H1 (cell line): ENCODE data around the gene ITGA11. TPM values are rescaled to one million over a fixed set of nuclear protein-coding genes. Genes with fewer than 3 reads are reported as not detected.

Experiments
- EGR1 ChIP-seq: IDR thresholded peaks from 2 replicates; pipeline ENCODE4 v1.6.1; 2011; ENCODE audit warnings: low read depth, low read length, borderline replicate concordance
- EP300 ChIP-seq, 2 experiments: IDR thresholded peaks; 1 replicate in 1 of 2; 2 replicates in 1 of 2; pipeline ENCODE4 v1.6.1; 2011 to 2012; ENCODE audit warnings: low read depth in 2 of 2, low read length in 2 of 2, mild to moderate bottlenecking in 2 of 2, borderline replicate concordance in 1 of 2, inconsistent platforms in 1 of 2, moderate library complexity in 1 of 2
- HDAC6 ChIP-seq: IDR thresholded peaks from one replicate; pipeline ENCODE4 v1.7.1; 2012; ENCODE audit warnings: low read depth, mild to moderate bottlenecking, inconsistent platforms, low read length, moderate library complexity
- MAFK ChIP-seq: IDR thresholded peaks from 2 replicates; pipeline ENCODE4 v1.6.1; 2012; ENCODE audit warnings: low read depth, mild to moderate bottlenecking, improper control_type of control experiment, low read length
- POLR2A ChIP-seq, 2 experiments: IDR thresholded peaks; 1 replicate in 1 of 2; 2 replicates in 1 of 2; pipeline ENCODE4 v1.6.1; 2011; ENCODE audit warnings: low read depth in 2 of 2, low read length in 2 of 2, mild to moderate bottlenecking in 2 of 2; ENCODE audit errors: control extremely low read depth in 1 of 2
- polyA plus RNA-seq, 7 experiments: library from polyadenylated mRNA; depleted of rRNA in 3 of 7; stranded (reverse) in 5 of 7; unstranded in 2 of 7; fragments of >200 nt in 5 of 7; fragments of 200-250 nt in 2 of 7; gene quantifications; 1 replicate in 5 of 7; 2 replicates in 1 of 7; 4 replicates in 1 of 7; pipeline versions ENCODE4 v1.2.1 to v1.2.3, GENCODE V29; 2011 to 2013; ENCODE audit warnings: missing spikeins in 2 of 7, mixed read lengths in 2 of 7
- total RNA-seq: library from RNA; stranded (reverse); fragmentation: NEBNext Ultra II Directional; extraction: Animal tissue kit (Norgen Biotek cat#: 25700); gene quantifications from 2 replicates; pipeline ENCODE4 v1.2.1, GENCODE V29; 2021
- TF ChIP-seq, protein P1 (sequence below): IDR thresholded peaks from 2 replicates; pipeline ENCODE4 v1.6.1; 2011; ENCODE audit warnings: low read depth, mild to moderate bottlenecking, low read length; ENCODE audit not compliant: insufficient read depth

ITGA11 gene
- total and polyA plus RNA-seq, 2 of the 8 experiments (the other 6 are each of a cell fraction or from before 2014, with no cell fraction given): 0.05 to 0.06 TPM

DNA sequence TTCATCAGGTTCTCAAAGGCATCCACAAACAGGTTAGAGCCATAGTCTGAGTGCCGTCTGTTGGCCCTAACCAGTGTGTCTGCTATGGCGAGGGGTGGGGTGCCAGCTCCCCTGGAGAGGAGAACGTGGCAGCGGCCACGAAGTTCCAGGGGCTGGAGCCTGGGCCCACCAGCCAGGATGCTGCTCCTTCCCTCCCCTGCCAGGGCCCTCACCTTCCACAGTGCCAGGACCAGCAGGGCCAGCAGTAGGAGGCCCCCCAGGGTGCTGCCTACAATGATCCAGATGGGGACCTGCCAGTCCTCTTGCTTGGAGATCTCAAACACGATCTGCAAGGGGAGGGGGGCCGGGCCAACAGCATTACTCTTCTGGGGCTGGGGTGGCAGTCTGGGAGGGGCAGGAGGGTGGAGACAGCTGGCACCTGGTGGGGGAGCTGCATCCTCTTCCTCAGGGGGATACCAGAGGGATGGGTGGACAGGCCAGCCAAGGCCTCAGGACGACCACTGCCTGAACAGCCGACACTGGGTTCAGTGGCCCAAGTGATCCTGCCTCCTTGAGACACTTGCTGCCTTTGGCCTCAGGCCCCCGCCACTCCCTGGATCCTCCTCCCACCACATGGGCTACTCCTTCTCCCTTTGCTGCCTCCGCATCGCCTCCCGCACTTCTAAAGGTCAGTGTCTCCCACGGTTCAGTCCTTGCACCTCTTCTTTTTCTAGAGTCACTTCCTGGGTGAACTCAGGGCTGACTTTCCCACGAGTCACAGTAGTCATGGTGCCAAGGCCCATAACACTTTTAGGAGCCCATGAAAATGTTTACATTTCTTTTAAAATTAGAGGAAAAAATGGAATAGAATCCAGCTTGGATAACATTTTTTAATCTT is 128.2 kb downstream of the ITGA11 start (continued):
- no peak for TF ChIP-seq HDAC6
- no peak for TF ChIP-seq MAFK
- TF ChIP-seq, protein P1, sequence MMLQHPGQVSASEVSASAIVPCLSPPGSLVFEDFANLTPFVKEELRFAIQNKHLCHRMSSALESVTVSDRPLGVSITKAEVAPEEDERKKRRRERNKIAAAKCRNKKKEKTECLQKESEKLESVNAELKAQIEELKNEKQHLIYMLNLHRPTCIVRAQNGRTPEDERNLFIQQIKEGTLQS: no peak
- TF ChIP-seq EGR1: no peak
- no peak for TF ChIP-seq EP300 (IDR thresholded peaks at IDR 0.05; ENCODE audit: borderline replicate concordance in 1 of 2, low read depth in 2 of 2, low read length in 2 of 2)
- no peak for TF ChIP-seq POLR2A (IDR thresholded peaks at IDR 0.05; ENCODE audit: control extremely low read depth in 1 of 2, low read depth in 2 of 2, low read length in 2 of 2)
